ENCODE results near the gene MCF2L.

The MCF2L gene

DNA sequence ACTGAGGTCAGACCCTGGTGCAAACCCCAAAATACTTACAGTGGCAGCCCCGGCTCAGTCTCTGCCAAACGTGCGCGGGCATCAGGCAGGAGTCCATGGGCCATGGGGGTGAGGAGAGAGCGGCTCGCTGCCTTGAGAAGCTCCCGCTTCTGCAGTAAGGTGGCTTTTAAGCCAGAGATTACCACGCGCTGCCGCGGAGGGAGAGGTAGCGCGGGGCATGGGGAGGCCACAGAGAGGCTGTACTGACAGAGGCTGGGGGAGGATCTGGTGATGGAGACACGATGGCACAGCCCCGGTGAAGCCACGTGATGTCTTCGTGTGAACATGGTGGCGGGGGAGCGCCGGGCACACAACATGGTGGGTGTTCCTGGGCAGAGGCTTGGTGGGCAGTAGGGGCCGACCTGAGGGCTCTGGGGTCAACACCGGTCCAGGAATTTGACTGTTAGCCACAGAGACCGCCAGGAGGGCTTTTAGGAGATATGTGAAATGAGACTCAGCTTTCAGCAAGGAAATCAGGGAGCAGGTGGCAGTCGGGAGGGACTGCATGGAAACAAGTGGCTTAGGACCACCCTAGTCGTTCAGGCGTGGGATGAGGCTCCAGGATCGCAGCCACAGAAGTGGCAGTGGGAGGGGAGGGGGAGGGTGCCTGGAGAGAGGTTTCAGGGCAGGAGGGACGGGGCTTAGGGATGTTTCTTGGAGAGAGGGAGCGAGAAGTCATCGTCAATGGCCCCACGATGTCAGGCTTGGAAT lies 24.1 kb downstream of the MCF2L start:
- TF ChIP-seq, protein P1, sequence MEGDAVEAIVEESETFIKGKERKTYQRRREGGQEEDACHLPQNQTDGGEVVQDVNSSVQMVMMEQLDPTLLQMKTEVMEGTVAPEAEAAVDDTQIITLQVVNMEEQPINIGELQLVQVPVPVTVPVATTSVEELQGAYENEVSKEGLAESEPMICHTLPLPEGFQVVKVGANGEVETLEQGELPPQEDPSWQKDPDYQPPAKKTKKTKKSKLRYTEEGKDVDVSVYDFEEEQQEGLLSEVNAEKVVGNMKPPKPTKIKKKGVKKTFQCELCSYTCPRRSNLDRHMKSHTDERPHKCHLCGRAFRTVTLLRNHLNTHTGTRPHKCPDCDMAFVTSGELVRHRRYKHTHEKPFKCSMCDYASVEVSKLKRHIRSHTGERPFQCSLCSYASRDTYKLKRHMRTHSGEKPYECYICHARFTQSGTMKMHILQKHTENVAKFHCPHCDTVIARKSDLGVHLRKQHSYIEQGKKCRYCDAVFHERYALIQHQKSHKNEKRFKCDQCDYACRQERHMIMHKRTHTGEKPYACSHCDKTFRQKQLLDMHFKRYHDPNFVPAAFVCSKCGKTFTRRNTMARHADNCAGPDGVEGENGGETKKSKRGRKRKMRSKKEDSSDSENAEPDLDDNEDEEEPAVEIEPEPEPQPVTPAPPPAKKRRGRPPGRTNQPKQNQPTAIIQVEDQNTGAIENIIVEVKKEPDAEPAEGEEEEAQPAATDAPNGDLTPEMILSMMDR (IDR thresholded peaks at IDR 0.05): no peak
- Histone ChIP-seq H3K4me3 (no peak overlapping the region), H3K27ac (no peak overlapping the region)
- DNase-seq (ENCODE audit: low spot score): no peak

DNA sequence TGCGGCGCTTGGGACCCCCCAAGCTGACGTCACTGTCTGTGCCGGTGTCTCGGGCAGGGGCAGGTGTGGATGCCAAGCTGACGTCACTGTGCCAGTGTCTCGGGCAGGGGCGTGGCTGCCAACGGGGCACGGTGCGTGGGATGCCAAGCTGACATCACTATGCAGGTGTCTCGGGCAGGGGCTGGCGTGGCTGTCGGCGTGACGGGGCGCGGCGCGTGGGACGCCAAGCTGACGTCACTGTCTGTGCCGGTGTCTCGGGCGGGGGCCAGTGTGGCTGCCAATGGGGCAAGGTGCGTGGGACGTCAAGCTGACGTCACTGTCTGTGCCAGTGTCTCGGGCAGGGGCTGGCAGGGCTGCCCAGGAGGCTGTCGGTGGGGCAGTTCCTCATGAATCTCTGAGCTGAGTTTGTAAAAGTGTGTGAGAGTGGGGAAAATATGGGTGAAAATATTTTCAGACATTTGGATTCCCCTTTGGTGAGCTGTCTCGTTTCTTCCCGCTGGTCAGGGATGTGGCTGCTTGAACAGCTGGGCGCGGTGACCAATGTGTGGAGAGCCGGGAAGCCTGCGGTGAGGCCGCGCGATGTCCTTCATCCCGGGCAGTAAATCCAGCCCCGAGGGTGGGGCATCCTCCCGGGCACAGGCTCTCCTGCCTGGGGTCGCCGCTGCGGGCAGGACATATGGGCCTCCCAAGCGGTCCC lies 25.2 kb downstream of the MCF2L start:
- Histone ChIP-seq H3K27ac (no peak overlapping the region), H3K4me3 (no peak overlapping the region)
- no peak for DNase-seq (ENCODE audit: low spot score)
- TF ChIP-seq, protein P1 (IDR thresholded peaks at IDR 0.05): no peak

DNA sequence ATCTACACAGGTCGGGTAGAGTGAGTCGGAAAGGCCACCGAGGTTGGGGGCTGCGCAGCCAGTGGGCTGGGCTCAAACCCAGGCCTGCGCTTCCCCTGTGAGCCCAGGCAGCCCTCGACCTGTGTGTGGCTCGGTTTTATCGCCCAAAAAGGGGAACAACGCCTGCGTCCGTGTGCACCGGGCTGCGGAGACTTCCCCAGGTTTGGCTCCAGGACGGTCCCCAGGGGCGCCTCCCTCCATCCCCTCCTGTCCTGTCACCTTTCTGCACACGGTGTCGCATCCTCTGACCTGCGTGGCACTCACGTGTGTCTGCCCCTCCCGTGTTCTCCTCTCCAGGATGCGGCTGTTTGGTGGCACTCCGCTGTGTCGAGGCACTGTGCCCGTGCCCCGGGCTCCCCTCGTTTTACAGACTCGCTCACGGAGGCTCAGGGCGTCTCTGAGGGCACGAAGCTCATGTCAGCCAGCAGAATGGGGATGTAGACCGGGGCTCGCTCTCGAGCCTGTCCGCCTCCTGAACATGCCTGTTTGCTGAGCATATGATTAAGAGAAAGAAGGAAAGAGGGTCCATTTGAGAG lies 25.9 kb downstream of the MCF2L start:
- Histone ChIP-seq H3K27ac (no peak overlapping the region), H3K4me3 (no peak overlapping the region)
- TF ChIP-seq, protein P1 (IDR thresholded peaks at IDR 0.05): no peak
- DNase-seq (ENCODE audit: low spot score): no peak

DNA sequence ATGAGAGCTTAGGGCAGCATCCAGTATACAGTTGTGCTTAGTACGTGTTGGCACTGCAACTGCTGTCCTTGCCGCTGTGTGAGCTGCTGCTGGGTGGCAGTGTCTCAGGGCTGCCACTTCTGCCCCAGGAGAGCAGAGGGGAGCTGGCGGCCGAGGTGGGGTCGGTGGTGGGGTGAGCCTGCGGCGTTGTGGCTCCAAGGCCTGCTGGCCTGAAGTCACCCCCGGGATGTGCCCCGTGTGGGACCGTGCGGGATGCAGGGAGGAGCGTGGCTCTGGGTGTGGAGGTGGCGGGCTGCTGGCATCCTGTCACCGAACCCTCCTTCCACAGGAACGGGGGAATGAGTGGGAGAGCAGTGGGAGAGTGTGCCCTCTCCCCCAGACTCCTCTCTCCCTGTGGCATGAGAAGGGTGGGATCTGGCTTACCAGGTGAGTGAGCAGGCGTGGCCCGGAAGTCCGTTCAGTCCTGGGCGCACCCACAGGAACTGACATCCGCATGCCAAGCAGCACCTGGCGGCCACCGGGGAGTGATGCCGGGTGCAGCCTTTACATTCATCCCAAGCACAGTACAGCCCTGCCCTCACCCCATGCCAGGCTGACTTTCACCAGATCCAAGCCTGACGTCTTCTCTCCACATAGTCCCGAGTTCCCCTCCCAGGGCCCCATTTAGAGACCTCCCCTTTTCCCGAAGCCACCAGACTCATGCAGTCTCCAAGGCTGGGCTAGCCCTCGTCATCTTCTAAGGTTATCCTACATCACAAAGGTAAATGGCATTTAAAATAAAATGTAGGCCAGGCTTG lies 26.6 kb downstream of the MCF2L start:
- DNase-seq (ENCODE audit: low spot score): no peak
- no peak overlapping the region for H3K27ac ChIP-seq
- TF ChIP-seq, protein P1 (IDR thresholded peaks at IDR 0.05): no peak
- H3K4me3 ChIP-seq: no peak overlapping the region

DNA sequence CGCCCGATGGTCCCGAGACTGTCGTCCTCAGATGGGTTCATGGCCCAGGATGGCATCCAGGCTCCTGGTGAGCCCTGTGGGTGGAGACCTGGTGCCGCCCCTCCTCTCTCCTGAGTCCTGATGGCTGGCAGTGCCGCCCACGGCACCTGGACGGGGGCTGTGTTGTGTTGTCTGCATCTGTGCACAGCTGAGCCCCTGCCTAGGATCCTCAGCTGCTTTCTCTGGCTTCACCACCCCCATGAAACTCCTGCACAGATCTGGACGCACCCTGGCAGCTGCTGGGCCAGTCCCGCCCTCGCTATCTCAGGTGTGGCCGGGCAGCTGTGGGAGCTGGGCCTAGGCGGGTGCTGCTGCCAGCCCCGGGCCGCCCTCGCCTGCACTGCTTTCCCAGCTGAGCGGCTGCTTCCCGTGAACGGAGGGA lies 27.7 kb downstream of the MCF2L start:
- DNase-seq (ENCODE audit: low spot score): no peak
- TF ChIP-seq, protein P1 (IDR thresholded peaks at IDR 0.05): no peak
- no peak overlapping the region for H3K27ac ChIP-seq
- H3K4me3 ChIP-seq: no peak overlapping the region

DNA sequence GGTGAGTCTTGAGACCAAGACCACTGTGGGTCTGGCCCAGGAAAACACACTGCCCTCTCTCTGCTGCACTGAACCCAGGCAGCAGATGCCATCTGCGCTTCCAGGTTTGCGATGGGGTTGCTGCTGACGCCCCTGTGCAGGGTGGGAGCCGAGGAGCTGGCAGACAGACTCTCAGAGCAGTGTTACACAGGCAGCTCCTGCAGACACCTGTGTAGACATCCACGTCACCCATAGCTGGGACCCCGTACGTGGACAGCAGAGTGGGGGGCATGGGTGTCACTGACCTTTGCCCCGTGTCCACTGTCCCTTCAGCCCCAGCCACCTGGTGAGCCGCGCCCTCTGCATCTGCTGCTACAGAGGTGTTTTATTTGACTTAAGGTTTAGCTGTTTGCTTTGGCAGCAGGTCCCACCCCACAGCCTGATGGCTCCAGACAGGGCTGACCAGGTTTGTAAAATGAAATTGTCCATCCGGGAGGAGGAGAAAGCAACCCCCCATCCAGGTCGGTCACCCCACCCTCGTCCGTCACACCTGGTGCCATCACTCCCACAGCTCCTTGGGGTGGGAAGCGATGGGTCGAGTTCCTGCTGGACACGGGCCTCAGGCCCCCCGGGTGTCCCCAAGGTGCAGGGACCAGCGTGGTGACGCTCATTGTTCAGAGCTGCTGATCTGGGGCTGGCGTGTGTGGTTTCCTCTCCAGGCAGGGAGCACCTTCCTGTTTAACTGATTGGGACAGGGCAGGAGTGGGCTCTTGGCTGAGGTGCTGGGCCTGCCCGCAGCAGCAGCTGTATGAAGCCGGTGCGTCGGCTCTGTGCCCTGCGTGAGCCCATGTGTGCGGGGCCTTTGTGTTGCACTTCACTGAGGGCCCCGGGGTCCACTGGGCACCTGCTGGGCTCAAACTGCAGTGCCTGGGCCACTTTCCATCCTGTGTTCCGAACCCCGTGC lies 28.4 kb downstream of the MCF2L start:
- no peak overlapping the region for H3K27ac ChIP-seq
- TF ChIP-seq, protein P1 (IDR thresholded peaks at IDR 0.05): no peak
- no peak for DNase-seq (ENCODE audit: low spot score)
- no peak overlapping the region for H3K4me3 ChIP-seq
